Nephron (organoid): ENCODE results near the gene PRKCB.

Experiments
- H3K27ac Mint-ChIP-seq, 3 experiments: 2 replicates each; pipeline ENCODE4 v1.8.0; 2020; ENCODE audit warnings: mixed read lengths in 3 of 3, mild to moderate bottlenecking in 2 of 3, moderate library complexity in 1 of 3
- H3K27me3 Mint-ChIP-seq: 2 replicates; pipeline ENCODE4 v1.8.0; 2021; ENCODE audit warnings: low read depth, mild to moderate bottlenecking, moderate library complexity, mixed read lengths
- H3K36me3 Mint-ChIP-seq: 2 replicates; pipeline ENCODE4 v1.8.0; 2020; ENCODE audit warnings: low read depth, mixed read lengths
- H3K4me1 Mint-ChIP-seq: 2 replicates; pipeline ENCODE4 v1.8.0; 2020; ENCODE audit warnings: mixed read lengths
- H3K4me3 Mint-ChIP-seq, 3 experiments: 2 replicates each; pipeline ENCODE4 v1.8.0; 2020; ENCODE audit warnings: mild to moderate bottlenecking in 3 of 3, mixed read lengths in 3 of 3, moderate library complexity in 2 of 3
- H3K9me3 Mint-ChIP-seq: 2 replicates; pipeline ENCODE4 v1.8.0; 2020; ENCODE audit warnings: mixed read lengths
- CTCF ChIP-seq, 3 experiments: fragments of 200-600 bp; sonication (generic); IDR thresholded peaks; one replicate each; pipeline ENCODE4 v1.5.0; 2021; ENCODE audit warnings: antibody characterized with exemption in 3 of 3; ENCODE audit not compliant: unreplicated experiment in 3 of 3

PRKCB gene

GRCh38 chr16:24246911-24247607 lies 411.3 kb downstream of the PRKCB start:
- H3K9me3 Mint-ChIP-seq: no peaks in the 10 kb centered on the region
- no peak for TF ChIP-seq CTCF (IDR thresholded peaks at IDR 0.05; ENCODE audit: unreplicated experiment in 3 of 3)

GRCh38 chr16:24253192-24253591 lies 417.4 kb downstream of the PRKCB start:
- H3K4me3 Mint-ChIP-seq: no peak overlapping the region
- H3K36me3 Mint-ChIP-seq: no peaks in the 10 kb centered on the region
- no peak overlapping the region for H3K27ac Mint-ChIP-seq
- H3K27me3 Mint-ChIP-seq: peaks cover 59% of the 10 kb centered on the region
- TF ChIP-seq CTCF (IDR thresholded peaks at IDR 0.05; ENCODE audit: unreplicated experiment in 3 of 3): peak; percentile 59 to 64 (median 62)
- H3K9me3 Mint-ChIP-seq: no peaks in the 10 kb centered on the region
- no peaks in the 10 kb centered on the region for H3K4me1 Mint-ChIP-seq

More at GRCh38 chr16:24246911-24247607, 411.3 kb downstream of the PRKCB start:
- H3K4me1 Mint-ChIP-seq: no peaks in the 10 kb centered on the region
- H3K36me3 Mint-ChIP-seq: no peaks in the 10 kb centered on the region
- no peak overlapping the region for H3K27ac Mint-ChIP-seq
- H3K4me3 Mint-ChIP-seq: no peak overlapping the region
- H3K27me3 Mint-ChIP-seq: peaks cover 7% of the 10 kb centered on the region

GRCh38 chr16:24255456-24256371 lies 419.9 kb downstream of the PRKCB start, which contains the start of gene CACNG3:
TSS of gene CACNG3 (plus strand) at chr16:24256335. CDS start at chr16:24256755, 420 bp downstream.
- no peaks in the 10 kb centered on the region for H3K36me3 Mint-ChIP-seq
- H3K27me3 Mint-ChIP-seq: peaks cover 69% of the 10 kb centered on the region
- H3K27ac Mint-ChIP-seq: no peak within 1 kb of the TSS
- H3K9me3 Mint-ChIP-seq: no peaks in the 10 kb centered on the region
- no peak for TF ChIP-seq CTCF (IDR thresholded peaks at IDR 0.05; ENCODE audit: unreplicated experiment in 3 of 3)
- H3K4me3 Mint-ChIP-seq: no peak within 1 kb of the TSS
- H3K4me1 Mint-ChIP-seq: no peaks in the 10 kb centered on the region

GRCh38 chr16:24257958-24258357 lies 422.2 kb downstream of the PRKCB start:
- Mint-ChIP-seq H3K36me3 (no peaks in the 10 kb centered on the region), H3K9me3 (no peaks in the 10 kb centered on the region), H3K4me3 (no peak overlapping the region), H3K4me1 (no peaks in the 10 kb centered on the region), H3K27me3 (peaks cover 63% of the 10 kb centered on the region), H3K27ac (no peak overlapping the region)
- no peak for TF ChIP-seq CTCF (IDR thresholded peaks at IDR 0.05; ENCODE audit: unreplicated experiment in 3 of 3)

- H3K4me3 Mint-ChIP-seq: no peak overlapping the region
- H3K36me3 Mint-ChIP-seq: no peaks in the 10 kb centered on the region
- no peak for TF ChIP-seq CTCF (IDR thresholded peaks at IDR 0.05; ENCODE audit: unreplicated experiment in 3 of 3)
- no peak overlapping the region for H3K27ac Mint-ChIP-seq
- peaks cover 55% of the 10 kb centered on the region for H3K27me3 Mint-ChIP-seq
- H3K9me3 Mint-ChIP-seq: no peaks in the 10 kb centered on the region
- H3K4me1 Mint-ChIP-seq: no peaks in the 10 kb centered on the region
Measured at GRCh38 chr16:24258791-24259190, 423.0 kb downstream of the PRKCB start.
